GM18502 (cell line): ENCODE results near the gene TRIM71.
"Not testable (repeated sequence)": the region's sequence is repeated elsewhere in the genome, so short reads cannot be mapped to it uniquely, and the experiment has no call there.

Source experiments
- ATAC-seq: cut with Tn5 transposase; IDR thresholded peaks from one replicate; pipeline ENCODE4 v1.9.1; 2021; ENCODE audit warnings: mild to moderate bottlenecking; ENCODE audit not compliant: unreplicated experiment, poor library complexity

The TRIM71 gene

GRCh38 chr3:32817558-32818228 is at the start of gene TRIM71:
Gene TRIM71, plus strand, starts transcription at chr3:32817997. Its CDS starts 84 bp downstream, at chr3:32818081.
- ATAC-seq: no peak

GRCh38 chr3:32778389-32778788 is 39.4 kb upstream of the TRIM71 start:
- no peak for ATAC-seq

GRCh38 chr3:32780071-32780734 is 37.6 kb upstream of the TRIM71 start:
- ATAC-seq: no peak

- peak; percentile 40 for ATAC-seq
Observed at GRCh38 chr3:32780735-32781210, 37.0 kb upstream of the TRIM71 start.

- peak; percentile 95 for ATAC-seq
Observed at GRCh38 chr3:32781211-32781968, 36.4 kb upstream of the TRIM71 start.

GRCh38 chr3:32781969-32782270 is 35.9 kb upstream of the TRIM71 start:
- not testable (repeated sequence) for ATAC-seq

GRCh38 chr3:32782407-32782806 is 35.4 kb upstream of the TRIM71 start:
- no peak for ATAC-seq

GRCh38 chr3:32791833-32792232 is 26.0 kb upstream of the TRIM71 start:
- ATAC-seq: no peak

GRCh38 chr3:32794487-32795308 is 23.1 kb upstream of the TRIM71 start:
- ATAC-seq: no peak

- ATAC-seq: not testable (repeated sequence)
Observed at GRCh38 chr3:32796384-32796950, 21.3 kb upstream of the TRIM71 start.

GRCh38 chr3:32797776-32798175 is 20.0 kb upstream of the TRIM71 start:
- no peak for ATAC-seq

GRCh38 chr3:32801440-32801839 is 16.4 kb upstream of the TRIM71 start:
- ATAC-seq: not testable (repeated sequence)

- no peak for ATAC-seq
Observed at GRCh38 chr3:32813180-32813579, 4.6 kb upstream of the TRIM71 start.

GRCh38 chr3:32814361-32814760 is 3.4 kb upstream of the TRIM71 start:
- no peak for ATAC-seq

GRCh38 chr3:32815841-32816438 is 1.9 kb upstream of the TRIM71 start:
- ATAC-seq: no peak

- ATAC-seq: no peak
Observed at GRCh38 chr3:32816439-32817256, 1.1 kb upstream of the TRIM71 start.

GRCh38 chr3:32817257-32817557 is 590 bp upstream of the TRIM71 start:
- ATAC-seq: no peak

GRCh38 chr3:32818229-32818969 is 602 bp downstream of the TRIM71 start:
- ATAC-seq: no peak
